Measurements from ENCODE around the gene RBM3. TPM values are rescaled to one million over a fixed set of nuclear protein-coding genes. Genes with fewer than 3 reads are reported as not detected.

Gene RBM3
- total and polyA plus RNA-seq, 2 of the 4 experiments (the other 2 are of a cell fraction), result 243 to 386 TPM

DNA sequence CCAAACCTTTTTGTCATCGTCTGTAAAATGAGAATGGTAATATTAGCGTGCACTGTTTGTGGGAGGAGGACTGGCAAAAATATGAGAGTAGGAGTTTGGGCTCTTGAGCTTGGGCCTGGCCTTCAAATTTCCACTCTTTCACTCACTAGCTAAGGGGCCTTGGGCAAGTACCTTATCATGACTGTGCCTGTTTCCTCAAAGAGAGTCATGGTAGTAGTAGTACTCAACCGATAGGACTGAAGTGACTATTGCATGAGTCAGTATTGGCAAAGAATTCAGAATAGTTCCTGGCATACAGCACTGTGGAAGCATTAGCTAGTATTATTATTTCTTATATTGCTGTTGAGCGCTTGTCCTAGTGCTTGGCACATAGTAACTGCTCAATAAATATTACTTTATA is 16.0 kb upstream of the RBM3 start:
- Histone ChIP-seq H4K5ac (ENCODE audit: low read depth, low read length) (no peak overlapping the region), H3K18ac (ENCODE audit: low read depth, low read length) (no peak overlapping the region), H2BK120ac (ENCODE audit: low read depth, low read length) (no peak overlapping the region), H4K91ac (ENCODE audit: insufficient read depth, low read depth, low read length) (no peak overlapping the region), H3K27ac (ENCODE audit: insufficient read depth, low read length) (no peak overlapping the region), H3K79me1 (ENCODE audit: low read depth in 1 of 2, low read length in 2 of 2) (peaks cover 0 to 5% of the 10 kb centered on the region in 2 experiments; a peak in 2 of 4 replicates), H3K36me3 (ENCODE audit: control insufficient read depth, insufficient read depth, low read length) (peaks cover 28% of the 10 kb centered on the region), H2BK15ac (ENCODE audit: low read depth, low read length) (no peak overlapping the region), H4K8ac (ENCODE audit: low read depth in 2 of 2, low read length in 2 of 2) (no peak overlapping the region), H4K20me1 (ENCODE audit: insufficient read depth, low read length) (no peaks in the 10 kb centered on the region), H3K4me2 (ENCODE audit: low read depth, low read length) (no peak overlapping the region), H2BK5ac (ENCODE audit: low read depth, low read length, poor library complexity, severe bottlenecking) (peak overlapping the region; percentile 48), H2AFZ (replicated peaks; ENCODE audit: low read length, poor library complexity) (no peak overlapping the region), H2AK9ac (replicated peaks; ENCODE audit: low read depth, low read length, poor library complexity) (no peak overlapping the region), H3K4me1 (ENCODE audit: control insufficient read depth, insufficient read depth, low read length) (no peaks in the 10 kb centered on the region; the same call in 1 of the 2 replicates), H3K14ac (replicated peaks; ENCODE audit: low read depth, low read length) (no peak overlapping the region), H3K9ac (ENCODE audit: low read depth, low read length) (no peak overlapping the region), H3K9me1 (ENCODE audit: insufficient read depth, low read length) (peaks cover 6% of the 10 kb centered on the region; the same call in 1 of the 2 replicates), H3K56ac (ENCODE audit: extremely low read depth, insufficient read depth, low read length) (no peak overlapping the region), H3K4ac (ENCODE audit: low read depth, low read length) (no peak overlapping the region), H2BK20ac (ENCODE audit: low read depth, low read length) (no peak overlapping the region), H3K23ac (ENCODE audit: low read depth, low read length) (no peak overlapping the region), H3K4me3 (ENCODE audit: insufficient read depth, low read depth, low read length) (no peak overlapping the region), H2AK5ac (ENCODE audit: low read depth, low read length) (no peak overlapping the region), H3K27me3 (ENCODE audit: control insufficient read depth, insufficient read depth, low read length) (no peaks in the 10 kb centered on the region), H3K9me3 (ENCODE audit: control insufficient read depth, insufficient read depth, low read length) (no peaks in the 10 kb centered on the region)
- no CpG with 5 or more reads among the region's 4 CpGs for WGBS, 2 experiments (ENCODE audit: extremely low coverage in 2 of 2, insufficient read length in 1 of 2)
- peak; percentile 91 for ATAC-seq (ENCODE audit: low read depth)
- dilution Hi-C loops (cut with HindIII; ENCODE audit: low sequenced_read_pairs, unreplicated experiment), result no loop called here
- no TSS peak for BruUV-seq (replicated peaks)
- DNase-seq, result peak; percentile 87
- ChIA-PET POLR2A (ENCODE audit: unreplicated experiment) (no interaction called here), CTCF (interaction anchor here (1.1 kb wide), 1 partner anchor 27 kb away, joined by 3 read pairs; no protein-coding TSS in a partner anchor)
- intact Hi-C loops (cut with micrococcal nuclease), result no loop called here
- TF ChIP-seq NFE2L2 (IDR thresholded peaks at IDR 0.05; ENCODE audit: low read depth, low read length) (peak; percentile 58; the same call in 1 of the 2 replicates), MAFK (IDR thresholded peaks at IDR 0.05; ENCODE audit: low read depth, low read length) (peak; percentile 18; the same call in 1 of the 2 replicates), RFX5 (IDR thresholded peaks at IDR 0.05; ENCODE audit: low read depth, low read length) (no peak), POLR2A (IDR thresholded peaks at IDR 0.05; ENCODE audit: low read depth, low read length) (no peak), FOS (IDR thresholded peaks at IDR 0.05; ENCODE audit: low read depth, low read length) (peak; percentile 16; the same call in 1 of the 2 replicates), CEBPB (IDR thresholded peaks at IDR 0.05; ENCODE audit: low read depth, low read length) (peak; percentile 39; the same call in 1 of the 2 replicates)
- in situ Hi-C loops (cut with MboI; ENCODE audit: low sequenced_read_pairs), result no loop called here

All from IMR-90 (cell line).